ENCODE results near the gene CEACAM4.

- no peak for TF ChIP-seq CTCF (conservative IDR thresholded peaks at IDR 0.05 in 1 of 2, IDR thresholded peaks at IDR 0.05 in 1 of 2; ENCODE audit: low read depth in 1 of 2, low read length in 2 of 2)
- TF ChIP-seq EZH2 (IDR thresholded peaks at IDR 0.05; ENCODE audit: low read length, missing control alignments) = no peak
Observed at GRCh38 chr19:41617941-41618730, 8.7 kb downstream of the CEACAM4 start.
